ENCODE results near the gene PDPR. TPM values are rescaled to one million over a fixed set of nuclear protein-coding genes. Genes with fewer than 3 reads are reported as not detected.
"Not testable (repeated sequence)": the region's sequence is repeated elsewhere in the genome, so short reads cannot be mapped to it uniquely, and the experiment has no call there.

The PDPR gene
- total and polyA plus RNA-seq, 8 donors, result 2.4 to 85.7 (median 18.9) TPM

DNA sequence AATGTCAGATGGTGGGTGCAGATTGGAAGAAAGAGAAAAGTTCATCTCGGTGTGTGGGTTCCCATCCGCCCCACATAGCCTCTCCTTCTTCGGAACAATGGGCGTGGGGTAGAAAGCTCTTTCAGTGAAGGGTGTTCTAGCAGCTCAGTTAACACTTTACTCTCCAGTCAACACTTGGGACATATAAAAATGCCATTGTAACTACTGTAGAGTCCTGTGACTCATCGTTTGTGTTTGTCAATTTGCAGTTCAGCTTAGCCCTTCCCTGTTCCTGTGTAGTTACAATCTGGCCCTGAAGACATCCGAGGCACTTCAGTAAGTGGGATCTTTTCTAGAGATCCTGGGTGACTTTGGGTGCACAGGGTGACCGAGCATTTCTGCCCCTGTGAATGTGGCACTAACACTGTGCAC lies 47.9 kb downstream of the PDPR start:
- peaks cover 0 to 6% (median 3%) of the 10 kb centered on the region in 4 donors for H3K4me1 ChIP-seq
- no peak overlapping the region for H3K4me3 ChIP-seq
- H3K36me3 ChIP-seq, result peaks cover 48 to 66% (median 60%) of the 10 kb centered on the region in 4 donors
- TF ChIP-seq POLR2AphosphoS5 (IDR thresholded peaks at IDR 0.05) (no peak), POLR2A (IDR thresholded peaks at IDR 0.05) (no peak), EP300 (IDR thresholded peaks at IDR 0.05) (no peak)
- TF ChIP-seq, protein P1, sequence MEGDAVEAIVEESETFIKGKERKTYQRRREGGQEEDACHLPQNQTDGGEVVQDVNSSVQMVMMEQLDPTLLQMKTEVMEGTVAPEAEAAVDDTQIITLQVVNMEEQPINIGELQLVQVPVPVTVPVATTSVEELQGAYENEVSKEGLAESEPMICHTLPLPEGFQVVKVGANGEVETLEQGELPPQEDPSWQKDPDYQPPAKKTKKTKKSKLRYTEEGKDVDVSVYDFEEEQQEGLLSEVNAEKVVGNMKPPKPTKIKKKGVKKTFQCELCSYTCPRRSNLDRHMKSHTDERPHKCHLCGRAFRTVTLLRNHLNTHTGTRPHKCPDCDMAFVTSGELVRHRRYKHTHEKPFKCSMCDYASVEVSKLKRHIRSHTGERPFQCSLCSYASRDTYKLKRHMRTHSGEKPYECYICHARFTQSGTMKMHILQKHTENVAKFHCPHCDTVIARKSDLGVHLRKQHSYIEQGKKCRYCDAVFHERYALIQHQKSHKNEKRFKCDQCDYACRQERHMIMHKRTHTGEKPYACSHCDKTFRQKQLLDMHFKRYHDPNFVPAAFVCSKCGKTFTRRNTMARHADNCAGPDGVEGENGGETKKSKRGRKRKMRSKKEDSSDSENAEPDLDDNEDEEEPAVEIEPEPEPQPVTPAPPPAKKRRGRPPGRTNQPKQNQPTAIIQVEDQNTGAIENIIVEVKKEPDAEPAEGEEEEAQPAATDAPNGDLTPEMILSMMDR (IDR thresholded peaks at IDR 0.05), result no peak
- no peaks in the 10 kb centered on the region for H3K9me3 ChIP-seq
- 43 to 55% (median 45%) methylated on average over 7 of the region's 7 CpGs for WGBS, 5 donors
- H3K27me3 ChIP-seq, result no peaks in the 10 kb centered on the region
- intact Hi-C loops (cut with DNase I; ENCODE audit: low total_unique reads), result no loop called here
- H3K27ac ChIP-seq, result no peak overlapping the region
- DNase-seq, result peak in 1 of 2 donors; percentile 32

DNA sequence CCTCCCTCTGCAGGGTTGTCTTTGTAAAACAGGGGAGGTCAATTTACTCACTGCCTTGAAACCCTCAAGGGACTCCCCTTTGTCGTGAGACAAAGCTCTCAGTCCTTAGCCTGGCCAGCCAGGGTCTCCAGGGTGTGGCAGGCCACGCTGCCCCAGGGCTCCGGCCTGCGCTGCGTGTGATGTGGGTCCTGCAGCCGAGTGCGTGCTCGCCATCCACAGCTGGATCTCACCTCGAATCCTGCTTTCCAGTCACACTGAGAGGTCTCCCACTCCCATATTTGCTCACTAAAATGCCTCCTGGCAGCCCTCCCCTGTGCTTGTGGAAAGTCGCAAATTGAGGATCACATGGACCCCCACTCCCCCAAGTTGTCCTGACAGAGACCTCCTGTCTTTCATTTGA lies 49.5 kb downstream of the PDPR start:
- Histone ChIP-seq H3K4me3 (no peak overlapping the region), H3K4me1 (peaks cover 0 to 6% (median 3%) of the 10 kb centered on the region in 4 donors), H3K27me3 (no peaks in the 10 kb centered on the region), H3K36me3 (peaks cover 32 to 50% (median 44%) of the 10 kb centered on the region in 4 donors), H3K9me3 (no peaks in the 10 kb centered on the region), H3K27ac (no peak overlapping the region)
- 72 to 84% (median 81%) methylated on average over 8 to 10 of the region's 10 CpGs for WGBS, 5 donors
- TF ChIP-seq, protein P1 (IDR thresholded peaks at IDR 0.05), result no peak
- TF ChIP-seq EP300 (IDR thresholded peaks at IDR 0.05), result no peak
- no peak for TF ChIP-seq POLR2AphosphoS5 (IDR thresholded peaks at IDR 0.05)
- TF ChIP-seq POLR2A (IDR thresholded peaks at IDR 0.05), result no peak
- no peak for DNase-seq
- intact Hi-C loops (cut with DNase I; ENCODE audit: low total_unique reads), result no loop called here

DNA sequence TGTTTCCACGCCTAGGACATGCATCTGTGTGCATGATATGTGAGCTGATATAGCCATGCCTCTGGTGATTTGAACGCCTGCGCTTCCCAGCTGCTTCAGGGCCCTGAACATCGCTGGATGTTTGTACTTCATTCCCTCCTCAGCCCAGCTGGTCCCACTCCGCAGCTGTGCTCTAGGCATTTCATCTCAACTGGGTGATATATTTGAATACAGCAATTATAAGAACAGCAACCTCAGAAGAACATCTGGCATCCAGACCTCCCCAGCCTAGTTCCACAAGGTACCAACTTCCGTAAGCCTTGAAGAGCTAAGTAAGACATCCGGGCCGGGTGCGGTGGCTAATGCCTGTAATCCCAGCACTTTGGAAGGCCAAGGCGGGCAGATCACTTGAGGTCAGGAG lies 52.6 kb downstream of the PDPR start:
- H3K27ac ChIP-seq; H3K4me3 ChIP-seq; DNase-seq; H3K9me3 ChIP-seq; H3K27me3 ChIP-seq; intact Hi-C loops (cut with DNase I; ENCODE audit: low total_unique reads); H3K4me1 ChIP-seq: not testable (repeated sequence)
- H3K36me3 ChIP-seq, result peaks cover 6 to 19% (median 13%) of the 10 kb centered on the region in 4 donors
- WGBS, 5 donors, result 81 to 89% (median 84%) methylated on average over 4 to 5 of the region's 10 CpGs; no CpG with 5 or more reads in 1 of the 5 donors

DNA sequence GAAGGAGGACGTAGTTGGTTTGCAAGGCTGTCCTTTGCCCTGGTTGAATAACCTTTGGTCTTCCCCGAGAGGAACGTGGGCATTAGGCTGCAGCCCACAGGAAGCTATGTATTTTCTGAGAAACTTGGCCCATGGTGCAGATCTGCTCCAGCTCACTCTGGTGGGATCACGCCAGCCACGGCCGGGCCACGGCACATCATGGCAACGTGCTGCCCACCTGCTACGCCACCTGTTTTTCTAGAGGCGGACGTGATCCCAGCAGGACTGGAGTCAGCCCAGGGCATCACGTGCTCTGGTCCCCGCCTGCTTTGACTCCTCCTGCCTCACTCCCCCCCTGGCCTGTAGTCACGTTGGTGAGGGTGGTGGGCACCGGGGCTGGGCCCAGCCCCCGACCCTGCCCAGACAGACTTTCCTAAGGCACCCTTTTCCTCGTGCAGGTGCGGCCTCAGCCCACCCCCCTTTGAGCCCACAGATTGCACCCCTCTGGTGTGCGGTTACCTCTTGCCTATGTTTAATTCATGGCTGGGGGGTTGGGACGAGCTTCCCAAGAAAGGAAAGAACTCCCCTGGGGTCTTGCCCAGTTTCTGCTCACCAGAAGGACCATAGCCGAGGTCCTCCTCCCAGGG lies 59.2 kb downstream of the PDPR start, which contains the start of gene CLEC18C:
TSS of gene CLEC18C (plus strand) at position 576 of the 626 bp plus-strand sequence. CDS start 492 bp downstream, outside the sequence.
- H3K27me3 ChIP-seq; H3K9me3 ChIP-seq; H3K27ac ChIP-seq; DNase-seq; H3K4me3 ChIP-seq; H3K36me3 ChIP-seq; intact Hi-C loops (cut with DNase I; ENCODE audit: low total_unique reads); H3K4me1 ChIP-seq: not testable (repeated sequence)
- WGBS, 5 donors, result 72 to 80% (median 76%) methylated on average over 2 to 19 of the region's 21 CpGs; no CpG with 5 or more reads in 1 of the 5 donors

DNA sequence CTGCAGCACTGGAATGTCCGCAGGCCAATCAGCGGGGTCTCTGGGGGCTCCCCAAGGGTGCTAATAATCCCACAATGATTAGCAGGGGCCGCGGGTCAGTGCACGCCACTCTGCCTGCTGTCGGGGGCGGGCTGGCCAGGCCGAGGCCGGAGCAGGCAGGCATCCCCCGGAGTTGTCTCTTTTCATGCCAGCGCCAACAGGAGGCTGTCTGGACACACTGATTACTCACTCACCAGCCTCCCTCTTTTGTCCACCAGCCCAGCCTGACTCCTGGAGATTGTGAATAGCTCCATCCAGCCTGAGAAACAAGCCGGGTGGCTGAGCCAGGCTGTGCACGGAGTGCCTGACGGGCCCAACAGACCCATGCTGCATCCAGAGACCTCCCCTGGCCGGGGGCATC lies 59.8 kb downstream of the PDPR start:
- intact Hi-C loops (cut with DNase I; ENCODE audit: low total_unique reads); H3K4me1 ChIP-seq; H3K27me3 ChIP-seq; H3K9me3 ChIP-seq; H3K4me3 ChIP-seq; H3K36me3 ChIP-seq; DNase-seq; H3K27ac ChIP-seq: not testable (repeated sequence)
- 54 to 56% methylated on average over 4 to 9 of the region's 15 CpGs; no CpG with 5 or more reads in 3 of the 5 donors for WGBS, 5 donors

DNA sequence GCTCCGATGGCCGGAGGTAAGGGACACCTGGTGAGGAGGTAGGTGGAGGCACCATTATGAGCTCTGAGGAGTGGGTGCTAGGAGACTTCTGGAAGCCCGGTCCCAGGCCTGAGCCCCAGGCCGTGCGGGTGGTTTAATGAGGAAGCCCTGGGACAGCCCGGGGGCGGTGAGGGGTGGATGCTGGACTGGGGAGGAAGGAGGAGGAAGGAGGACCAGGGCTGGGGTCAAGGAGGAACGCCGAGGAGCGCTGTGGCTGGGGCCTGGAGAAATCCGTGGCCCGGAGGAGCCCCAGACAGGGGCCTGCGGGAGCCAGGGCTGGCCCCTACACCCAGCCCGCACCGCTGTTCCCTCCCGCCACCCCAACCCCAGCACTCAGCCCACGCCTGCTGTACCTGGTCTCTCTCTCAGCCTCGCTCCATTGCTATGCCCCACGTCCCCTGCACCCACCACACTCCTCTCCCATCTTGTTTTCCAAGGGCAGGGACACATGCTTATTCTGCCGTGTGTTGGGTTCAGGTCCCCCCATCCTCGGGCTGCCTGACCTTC lies 60.3 kb downstream of the PDPR start:
- H3K36me3 ChIP-seq; DNase-seq; H3K27me3 ChIP-seq; H3K27ac ChIP-seq; H3K4me1 ChIP-seq; H3K9me3 ChIP-seq; intact Hi-C loops (cut with DNase I; ENCODE audit: low total_unique reads); H3K4me3 ChIP-seq: not testable (repeated sequence)
- WGBS, 5 donors, result 68 to 94% (median 80%) methylated on average over 3 to 8 of the region's 21 CpGs

DNA sequence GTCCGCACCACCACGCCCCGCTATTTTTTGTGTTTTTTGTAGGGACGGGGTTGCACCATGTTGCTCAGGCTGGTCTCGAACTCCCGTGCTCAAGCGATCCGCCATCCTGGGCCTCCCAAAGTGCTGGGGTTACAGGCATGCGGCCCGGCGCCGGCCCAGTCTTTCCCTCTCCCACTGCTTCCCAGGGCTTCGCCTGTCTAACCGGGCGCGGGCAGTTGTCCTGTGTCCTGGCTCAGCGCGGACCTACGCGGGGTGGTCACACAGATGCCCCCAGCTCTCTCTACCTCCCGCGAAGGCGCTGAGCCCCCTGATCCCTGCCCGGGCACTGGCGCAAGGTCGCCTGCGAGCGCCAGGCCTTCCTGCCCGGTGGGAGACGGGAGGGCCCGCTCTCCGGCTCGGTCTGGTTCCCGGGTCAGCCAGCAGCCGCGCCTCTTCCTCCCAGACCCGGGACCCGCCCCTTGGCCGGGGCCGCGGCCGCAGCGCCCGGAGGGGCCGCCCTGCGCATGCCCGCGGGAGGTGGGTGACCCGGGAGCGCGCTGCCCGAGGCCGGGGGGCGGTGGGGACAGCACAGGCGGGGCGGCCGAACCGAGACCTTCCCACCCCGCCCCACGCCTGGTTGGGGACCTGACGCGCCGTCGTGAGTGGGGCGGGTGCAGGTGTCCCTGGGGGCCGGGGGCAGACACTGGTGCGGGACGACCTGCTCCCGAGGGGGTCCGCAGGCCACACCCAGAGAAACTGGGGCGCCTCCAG lies 73.9 kb downstream of the PDPR start:
- peak overlapping the region; percentile 37 to 49 (median 42) for H3K4me3 ChIP-seq
- H3K27ac ChIP-seq, result peak overlapping the region in 4 of 5 donors; percentile 49 to 82 (median 58)
- H3K4me1 ChIP-seq; H3K9me3 ChIP-seq; H3K27me3 ChIP-seq; intact Hi-C loops (cut with DNase I; ENCODE audit: low total_unique reads); DNase-seq; H3K36me3 ChIP-seq: not testable (repeated sequence)
- 1 to 80% (median 22%) methylated on average over 2 to 21 of the region's 71 CpGs for WGBS, 5 donors

DNA sequence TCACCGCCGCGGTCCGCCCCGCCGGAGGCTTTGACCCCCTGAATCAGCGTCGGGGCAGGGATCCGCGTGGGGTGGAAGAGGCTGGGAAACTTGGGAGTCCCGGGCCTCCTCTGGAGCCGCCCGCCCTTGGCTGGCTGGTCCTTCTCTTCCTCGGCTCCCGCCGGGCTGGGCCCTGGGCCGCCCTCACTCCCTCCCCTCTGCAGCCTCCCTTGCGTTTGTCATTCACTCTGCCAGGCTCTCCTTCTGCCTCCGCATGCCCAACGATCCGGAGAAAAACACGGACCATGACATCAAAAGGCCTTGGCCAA lies 74.4 kb downstream of the PDPR start:
- intact Hi-C loops (cut with DNase I; ENCODE audit: low total_unique reads); H3K4me1 ChIP-seq; H3K27me3 ChIP-seq; DNase-seq; H3K36me3 ChIP-seq; H3K9me3 ChIP-seq: not testable (repeated sequence)
- 0 to 3% (median 3%) methylated on average over 12 to 13 of the region's 22 CpGs; no CpG with 5 or more reads in 2 of the 5 donors for WGBS, 5 donors
- peak overlapping the region; percentile 37 to 49 (median 42) for H3K4me3 ChIP-seq
- peak overlapping the region in 3 of 5 donors; percentile 49 to 82 (median 50) for H3K27ac ChIP-seq

DNA sequence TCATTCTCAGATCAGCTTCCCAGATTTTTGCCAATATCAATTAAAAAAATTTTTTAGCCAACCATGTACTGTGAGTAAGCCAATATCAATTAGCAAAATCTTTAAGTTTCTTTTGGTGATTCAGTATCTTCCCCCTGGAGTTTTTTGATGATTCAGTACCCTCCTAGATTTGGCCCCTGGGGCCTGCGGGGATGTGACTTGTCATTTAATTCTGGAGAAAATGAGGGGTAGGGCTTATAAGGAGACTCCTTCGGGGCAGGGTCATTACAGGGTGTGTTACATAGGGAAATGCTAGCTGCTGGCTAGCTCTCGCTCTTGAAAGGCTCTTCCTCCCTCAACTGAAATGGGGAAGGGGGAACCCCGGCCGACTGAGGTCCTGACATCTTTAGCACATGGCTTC lies 76.4 kb downstream of the PDPR start:
- H3K4me1 ChIP-seq; H3K9me3 ChIP-seq; H3K36me3 ChIP-seq; H3K27ac ChIP-seq; H3K4me3 ChIP-seq; DNase-seq; intact Hi-C loops (cut with DNase I; ENCODE audit: low total_unique reads); H3K27me3 ChIP-seq: not testable (repeated sequence)
- WGBS, 5 donors, result no CpG with 5 or more reads among the region's 5 CpGs
